HG02943 (cell line): Measurements from ENCODE around the gene SYNC.
"Not testable (repeated sequence)": the region's sequence is repeated elsewhere in the genome, so short reads cannot be mapped to it uniquely, and the experiment has no call there.

Experiments
- ATAC-seq: cut with Tn5 transposase; IDR thresholded peaks from one replicate; pipeline ENCODE4 v1.9.1; 2021; ENCODE audit warnings: mild to moderate bottlenecking, low read depth, moderate library complexity; ENCODE audit not compliant: unreplicated experiment

Gene SYNC

DNA sequence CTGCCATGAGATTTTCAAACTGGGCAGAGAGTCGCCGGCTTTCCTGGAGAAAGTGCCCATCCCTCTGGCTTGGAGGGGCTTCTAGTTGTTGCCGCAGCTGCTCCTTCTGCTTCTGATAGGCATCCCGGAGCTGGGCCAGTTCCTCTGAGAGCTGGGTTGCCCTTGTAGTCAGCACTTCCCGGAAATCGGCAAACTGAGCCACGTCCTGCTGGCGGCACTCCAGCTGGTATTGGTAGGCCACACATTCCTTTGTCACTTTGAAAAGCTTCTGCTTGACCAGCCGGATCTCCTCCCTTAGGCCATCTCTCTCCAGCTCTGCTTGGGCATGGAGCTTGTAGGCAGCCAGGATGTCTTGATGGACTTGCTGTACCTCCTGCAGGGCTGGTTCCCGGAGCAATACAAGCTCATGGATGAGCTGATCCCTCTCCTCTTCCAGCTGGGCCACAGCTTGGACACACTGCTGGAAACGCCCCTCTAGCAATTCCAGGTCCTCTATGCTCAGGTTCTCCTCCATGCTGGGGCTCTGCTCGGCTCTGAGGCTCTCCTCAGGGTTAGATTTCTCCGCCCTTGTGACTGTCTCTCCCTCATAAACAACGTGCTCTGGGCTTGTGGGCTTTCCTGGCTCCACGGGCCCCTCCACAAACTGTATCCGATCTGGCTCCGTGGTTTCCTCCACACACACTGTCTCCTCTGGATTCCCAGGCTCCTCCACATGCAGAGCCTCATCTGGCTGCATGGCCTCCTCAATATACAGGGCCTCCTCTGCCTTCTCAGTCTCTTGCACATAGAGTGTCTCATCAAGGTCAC is 7.3 kb downstream of the SYNC start:
- no peak for ATAC-seq

DNA sequence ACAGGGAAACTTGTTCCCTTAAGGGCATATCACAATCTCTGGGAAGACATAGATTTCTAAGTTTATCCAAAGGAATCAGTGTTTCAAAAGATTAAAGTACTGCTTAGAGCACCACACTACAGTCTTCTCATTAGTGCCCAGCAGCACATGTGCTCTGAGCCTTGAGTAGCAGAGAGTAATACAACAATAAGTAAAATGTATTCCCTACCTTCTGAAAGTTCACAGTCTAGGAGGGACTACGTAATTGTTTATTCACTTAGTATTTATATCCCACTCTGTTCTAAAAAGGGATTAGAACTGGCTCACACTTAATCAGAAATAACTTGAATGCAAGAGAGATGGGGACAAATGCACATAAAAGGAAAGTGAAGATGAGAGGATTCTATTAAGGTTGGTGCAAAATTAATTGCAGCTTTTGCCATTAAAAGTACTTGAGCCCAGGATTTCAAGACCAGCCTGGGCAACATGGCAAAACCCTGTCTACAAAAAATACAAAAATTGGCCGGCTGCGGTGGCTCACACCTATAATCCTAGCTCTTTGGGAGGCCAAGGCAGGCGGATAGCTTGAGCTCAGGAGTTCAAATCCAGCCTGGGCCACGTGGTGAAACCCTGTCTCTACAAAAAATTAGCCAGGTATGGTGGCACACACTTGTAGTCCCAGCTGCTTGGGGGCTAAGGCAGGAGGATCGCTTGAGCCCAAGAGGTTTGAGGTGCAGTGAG is 9.0 kb downstream of the SYNC start:
- ATAC-seq: no peak

DNA sequence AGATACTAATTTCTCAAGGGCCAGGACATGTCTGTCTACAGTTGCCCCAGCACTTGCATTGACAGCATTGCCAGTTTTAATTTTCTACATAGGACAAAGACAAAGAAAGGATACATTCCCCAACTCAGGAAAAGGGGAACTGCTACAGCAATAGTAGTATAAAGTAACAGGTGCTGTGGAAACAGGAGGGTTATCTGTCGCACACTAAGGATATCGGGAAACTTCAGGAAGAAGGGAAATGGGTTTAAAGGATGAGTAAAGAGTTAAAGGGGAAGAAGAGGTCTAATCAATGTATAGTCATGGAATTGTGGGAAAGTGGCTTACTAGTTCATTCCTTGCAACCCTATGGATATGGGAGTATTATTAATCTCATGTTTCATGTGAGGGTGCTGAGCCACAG is 16.2 kb downstream of the SYNC start:
- no peak for ATAC-seq

GRCh38 chr1:32685498-32685897 is 17.1 kb downstream of the SYNC start:
- ATAC-seq: no peak

GRCh38 chr1:32684167-32684811 is 18.3 kb downstream of the SYNC start:
- no peak for ATAC-seq

- no peak for ATAC-seq
Observed at GRCh38 chr1:32683397-32683796, 19.2 kb downstream of the SYNC start.

GRCh38 chr1:32681999-32682398 is 20.6 kb downstream of the SYNC start:
- ATAC-seq: no peak

DNA sequence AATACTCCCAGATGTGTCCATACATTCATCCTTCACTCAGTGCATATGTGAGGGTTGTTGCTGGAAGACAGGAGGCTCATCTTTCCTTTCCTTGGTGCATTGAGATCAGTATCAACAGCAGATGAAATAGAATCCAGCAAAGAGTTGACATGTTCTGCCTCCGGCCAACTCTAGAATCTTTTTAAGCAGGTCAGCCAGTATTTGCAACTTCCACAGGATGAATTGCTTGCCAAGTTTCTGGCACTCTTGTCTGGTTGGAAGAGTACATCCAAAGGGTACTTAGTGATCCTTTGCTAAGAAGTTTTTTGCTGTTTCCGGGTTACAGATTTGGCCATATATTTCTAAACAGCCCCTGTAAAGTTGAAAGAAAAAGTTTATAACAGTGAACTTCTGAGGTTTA is 21.1 kb downstream of the SYNC start:
- ATAC-seq: no peak

DNA sequence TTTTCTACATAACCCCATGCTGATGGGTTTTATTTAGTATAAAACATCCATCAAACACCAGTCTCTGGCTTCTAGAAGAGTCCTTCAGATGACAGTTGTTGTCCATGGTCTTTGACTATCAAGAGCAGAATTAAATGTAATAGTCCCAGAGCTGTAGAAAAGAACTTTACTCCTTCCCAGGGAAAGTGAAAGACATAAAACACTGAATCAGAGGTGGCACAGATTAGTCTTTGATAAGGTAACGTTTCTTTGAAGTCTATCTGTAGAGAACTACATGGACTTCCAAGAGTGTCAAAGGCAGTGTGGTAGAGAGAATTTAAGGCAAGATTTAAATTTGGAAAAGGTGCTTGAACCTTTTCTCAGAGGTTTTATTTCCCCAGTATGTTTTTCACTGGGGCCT is 21.9 kb downstream of the SYNC start:
- no peak for ATAC-seq

GRCh38 chr1:32679993-32680392 is 22.6 kb downstream of the SYNC start:
- ATAC-seq: not testable (repeated sequence)

DNA sequence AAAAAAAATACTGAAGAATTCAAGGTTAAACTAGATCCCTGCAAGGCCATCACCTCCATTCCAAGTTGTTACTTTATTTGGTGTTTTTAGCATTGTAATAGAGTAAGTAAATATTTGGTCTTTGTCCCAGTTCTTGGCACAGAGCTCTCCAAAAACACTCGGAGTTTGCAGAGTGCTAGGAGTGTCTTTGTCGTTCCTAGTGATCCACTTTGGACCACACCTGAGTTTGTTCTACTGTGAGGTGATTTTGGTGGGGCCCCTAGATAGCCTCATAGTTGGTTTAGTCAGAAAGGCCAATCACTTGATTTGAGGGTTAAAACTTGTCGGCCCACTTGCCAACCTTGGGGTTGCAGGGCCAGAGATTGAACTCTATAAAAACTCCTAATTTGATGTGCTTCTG is 25.6 kb downstream of the SYNC start:
- no peak for ATAC-seq

DNA sequence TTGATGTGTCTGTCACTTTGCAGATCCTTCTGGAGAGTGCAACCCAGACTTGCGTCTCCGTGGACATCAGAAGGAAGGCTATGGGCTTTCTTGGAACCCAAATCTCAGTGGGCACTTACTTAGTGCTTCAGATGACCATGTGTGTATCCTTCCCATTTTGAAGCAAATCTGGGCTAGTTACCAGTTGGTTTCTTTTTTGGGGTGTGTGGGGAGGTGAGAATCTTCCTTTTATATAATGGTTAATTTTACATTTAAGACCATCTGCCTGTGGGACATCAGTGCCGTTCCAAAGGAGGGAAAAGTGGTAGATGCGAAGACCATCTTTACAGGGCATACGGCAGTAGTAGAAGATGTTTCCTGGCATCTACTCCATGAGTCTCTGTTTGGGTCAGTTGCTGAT is 33.9 kb downstream of the SYNC start:
- ATAC-seq: not testable (repeated sequence)

DNA sequence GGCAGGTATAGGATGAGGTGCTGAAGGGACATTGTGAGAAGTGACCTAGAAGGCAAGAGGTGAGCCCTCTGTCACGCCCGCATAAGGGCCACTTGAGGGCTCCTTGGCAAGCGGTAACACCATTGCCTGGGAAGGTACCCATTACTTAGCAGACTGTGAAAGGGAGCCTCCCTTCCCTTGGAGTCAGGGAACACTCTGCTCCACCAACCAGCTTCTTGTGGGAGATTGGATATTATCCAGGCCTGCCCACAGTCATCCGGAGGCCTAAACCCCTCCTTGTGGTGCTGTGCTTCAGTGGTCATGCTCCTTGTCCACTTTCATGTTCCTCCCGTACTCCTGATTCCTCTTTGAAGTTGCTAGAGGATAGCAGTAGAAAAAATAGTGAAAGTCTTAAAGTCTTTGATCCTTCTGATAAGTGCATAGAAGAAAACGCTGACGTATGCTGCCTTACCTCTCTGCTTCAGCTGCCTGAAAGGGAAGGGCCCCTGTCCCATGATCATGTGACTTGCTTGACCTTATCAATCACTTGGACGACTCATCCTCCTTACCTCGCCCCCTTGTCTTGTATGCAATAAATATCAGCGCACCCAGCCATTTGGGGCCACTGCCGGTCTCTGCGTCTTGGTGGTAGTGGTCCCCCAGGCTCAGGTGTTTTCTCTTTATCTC is 35.5 kb downstream of the SYNC start:
- no peak for ATAC-seq

DNA sequence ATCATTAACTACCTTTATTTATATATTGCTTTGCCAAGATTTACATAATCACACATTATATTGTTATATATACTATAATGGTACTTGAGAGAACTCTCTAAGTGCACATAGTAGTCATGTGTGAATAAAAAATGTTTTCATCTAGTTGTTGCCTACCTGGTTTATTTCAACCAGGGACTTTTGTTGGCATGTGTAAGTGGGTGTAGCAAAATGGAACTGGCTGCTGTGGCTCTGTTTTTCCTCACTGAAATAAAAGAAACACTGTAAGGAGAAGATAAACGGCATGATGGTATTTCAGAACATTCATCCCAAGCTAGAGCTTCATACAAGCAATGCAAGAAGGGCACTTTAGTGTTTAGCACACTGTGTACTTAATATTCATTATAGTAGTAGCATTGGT is 36.7 kb downstream of the SYNC start:
- no peak for ATAC-seq

GRCh38 chr1:32659581-32659980 is 43.0 kb downstream of the SYNC start:
- ATAC-seq: no peak

- no peak for ATAC-seq
Observed at GRCh38 chr1:32652244-32652962, 50.2 kb downstream of the SYNC start.

DNA sequence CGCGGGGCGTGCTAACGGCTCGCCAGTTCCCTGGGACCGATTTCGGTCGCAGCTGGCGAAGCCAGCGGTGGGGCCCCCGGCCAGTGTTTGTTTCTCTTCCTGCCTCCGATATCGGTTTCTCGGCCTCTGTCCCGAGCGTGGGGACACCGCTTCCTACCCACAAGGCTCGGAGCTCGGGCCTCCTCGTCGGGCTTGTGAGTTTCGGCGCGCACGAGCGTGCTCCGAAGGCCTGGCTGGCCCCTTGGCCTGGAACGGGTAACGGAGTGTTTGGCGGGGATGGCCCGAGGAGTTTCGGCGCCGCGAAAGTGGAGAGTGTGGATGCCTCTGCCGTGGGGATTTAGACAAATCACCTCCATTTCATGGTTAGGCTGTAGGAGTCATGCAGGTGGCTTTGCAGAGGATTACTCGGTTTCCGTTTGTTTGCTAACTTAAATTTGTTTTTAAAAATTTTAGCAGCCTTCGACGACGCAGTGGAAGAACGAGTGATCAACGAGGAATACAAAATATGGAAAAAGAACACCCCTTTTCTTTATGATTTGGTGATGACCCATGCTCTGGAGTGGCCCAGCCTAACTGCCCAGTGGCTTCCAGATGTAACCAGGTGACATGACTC is 51.0 kb downstream of the SYNC start:
- peak; percentile 24 for ATAC-seq

DNA sequence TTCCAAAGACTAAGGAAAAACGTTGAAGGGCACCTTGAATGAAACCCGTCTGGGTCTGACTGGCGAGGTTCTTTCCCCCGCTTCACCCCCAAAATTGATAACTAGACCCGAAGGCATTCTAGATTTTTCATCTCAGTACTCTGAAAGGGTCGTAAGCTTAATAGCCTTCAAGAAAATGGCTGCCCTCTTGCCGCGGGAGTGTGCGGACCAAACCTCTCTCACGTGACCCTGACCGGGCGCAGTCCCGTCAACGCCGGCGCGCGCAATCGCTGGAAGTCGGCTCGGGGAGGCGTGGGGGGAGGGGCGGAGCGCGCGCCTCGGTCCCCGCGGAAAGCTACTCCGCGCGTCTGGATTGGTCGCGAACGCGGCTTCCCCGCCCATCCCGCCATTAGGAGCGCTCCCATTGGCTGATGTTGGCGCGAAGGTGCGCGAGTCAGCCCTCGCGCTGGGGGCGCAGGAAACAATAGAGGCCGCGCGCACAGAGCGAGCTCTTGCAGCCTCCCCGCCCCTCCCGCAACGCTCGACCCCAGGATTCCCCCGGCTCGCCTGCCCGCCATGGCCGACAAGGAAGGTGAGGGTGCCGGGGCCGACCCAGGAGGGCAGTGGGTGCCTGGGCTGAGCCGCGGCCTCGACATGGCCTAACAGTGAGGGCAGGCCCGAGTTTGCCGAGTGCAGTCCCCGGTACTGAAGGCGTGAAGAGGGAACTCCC is 51.7 kb downstream of the SYNC start, which contains the start of gene RBBP4:
TSS of gene RBBP4 (plus strand) at position 457 of the 709 bp plus-strand sequence. CDS start at position 556, 99 bp downstream.
- peak; percentile 75 for ATAC-seq

GRCh38 chr1:32650248-32650751 is 52.3 kb downstream of the SYNC start, which contains the start of gene ZBTB8OS:
Gene ZBTB8OS, minus strand, starts transcription at chr1:32650550. Its CDS starts 21 bp downstream, at chr1:32650529.
- peak; percentile 57 for ATAC-seq
